Activated CD4-positive, CD25-positive, alpha-beta regulatory T cell treated with anti-CD3 and anti-CD28 coated beads, Interleukin-2, amount 50 U/mL, for 72 hours (primary cell): ENCODE results near the gene RAB24.
"Not testable (repeated sequence)": the region's sequence is repeated elsewhere in the genome, so short reads cannot be mapped to it uniquely, and the experiment has no call there.

ENCODE experiments used
- DNase-seq: peaks from one replicate; pipeline ENCODE4 v3.0.0; 2021

RAB24 gene

DNA sequence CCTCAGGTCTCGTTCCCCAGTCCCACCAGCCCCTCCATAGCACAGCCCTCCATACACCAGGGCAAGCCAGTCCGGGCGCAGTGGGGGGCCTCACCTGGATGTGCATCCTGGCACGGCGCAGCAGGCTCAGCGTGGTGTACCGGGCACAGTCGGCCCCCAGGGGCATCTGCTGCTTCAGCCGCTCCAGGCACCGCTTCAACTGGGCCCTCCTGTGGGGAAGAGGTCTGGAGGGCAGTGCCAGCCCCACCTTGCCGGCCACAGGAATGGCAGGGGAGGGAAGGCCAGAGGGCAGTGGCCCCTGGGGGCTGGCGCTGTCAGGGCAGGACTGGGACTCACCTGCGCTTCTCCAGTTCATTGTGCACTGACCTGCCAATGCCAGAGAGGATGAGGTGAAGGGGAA lies 6.8 kb upstream of the RAB24 start:
- DNase-seq = no peak

DNA sequence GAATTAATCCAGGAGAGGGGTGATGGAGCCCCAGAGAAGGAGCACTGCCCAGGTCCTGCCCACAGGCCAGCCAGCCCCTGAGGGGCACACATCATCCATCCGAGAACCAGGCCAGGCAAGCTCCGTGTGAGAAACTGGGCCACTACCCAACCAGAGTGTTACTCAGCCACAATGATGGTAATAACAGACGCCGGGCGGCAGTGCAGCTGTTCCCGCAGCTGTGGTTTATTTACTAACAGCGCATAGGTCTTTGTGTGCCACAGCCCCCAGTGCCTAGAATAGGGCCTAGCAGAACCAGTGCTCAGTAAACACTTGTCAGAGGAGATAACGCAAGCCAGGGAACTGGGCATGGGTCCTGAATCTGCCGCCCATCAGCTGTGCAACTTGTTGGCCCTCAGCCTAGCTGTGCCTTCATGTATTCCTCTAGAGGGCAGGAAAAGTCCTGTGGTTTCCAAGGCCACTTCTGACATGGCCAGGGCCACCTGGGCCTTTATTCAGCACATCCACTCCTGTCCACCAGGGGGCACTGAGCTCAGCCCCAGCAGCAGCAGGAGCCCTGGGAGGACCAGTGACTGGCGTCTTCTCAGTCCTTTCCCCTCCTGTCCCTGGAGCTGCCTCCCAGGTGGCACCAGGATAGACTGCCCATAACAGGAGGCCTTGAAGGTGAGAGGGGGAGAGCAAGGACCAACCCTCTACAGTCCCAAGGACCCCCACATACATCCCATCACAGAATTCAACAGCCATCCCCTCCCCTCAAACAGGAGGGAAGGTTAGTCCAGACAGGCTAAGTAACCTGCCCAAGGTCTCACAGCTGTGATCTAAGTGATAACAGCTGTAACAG lies 6.1 kb upstream of the RAB24 start:
- peak; percentile 70 for DNase-seq

DNA sequence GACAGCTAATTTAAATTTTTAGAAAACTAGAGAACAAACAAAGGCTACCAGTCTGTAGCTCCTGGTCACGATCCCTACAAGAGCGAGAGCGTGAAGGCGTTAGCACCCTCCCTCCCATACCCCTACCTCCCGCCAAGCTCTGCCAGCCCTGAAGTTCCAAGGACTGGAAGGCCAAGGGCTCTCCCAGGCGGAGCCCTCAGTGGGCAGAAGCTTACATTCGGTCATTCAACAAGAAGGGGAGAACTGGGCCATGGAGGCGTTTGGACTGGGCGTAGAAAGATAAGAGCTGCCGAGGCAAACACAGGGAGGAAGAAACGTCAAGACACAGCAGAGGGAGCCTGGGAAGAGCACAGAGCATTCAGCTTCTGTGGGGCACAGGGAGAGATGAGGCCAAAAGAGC lies 5.2 kb upstream of the RAB24 start:
- DNase-seq = no peak

DNA sequence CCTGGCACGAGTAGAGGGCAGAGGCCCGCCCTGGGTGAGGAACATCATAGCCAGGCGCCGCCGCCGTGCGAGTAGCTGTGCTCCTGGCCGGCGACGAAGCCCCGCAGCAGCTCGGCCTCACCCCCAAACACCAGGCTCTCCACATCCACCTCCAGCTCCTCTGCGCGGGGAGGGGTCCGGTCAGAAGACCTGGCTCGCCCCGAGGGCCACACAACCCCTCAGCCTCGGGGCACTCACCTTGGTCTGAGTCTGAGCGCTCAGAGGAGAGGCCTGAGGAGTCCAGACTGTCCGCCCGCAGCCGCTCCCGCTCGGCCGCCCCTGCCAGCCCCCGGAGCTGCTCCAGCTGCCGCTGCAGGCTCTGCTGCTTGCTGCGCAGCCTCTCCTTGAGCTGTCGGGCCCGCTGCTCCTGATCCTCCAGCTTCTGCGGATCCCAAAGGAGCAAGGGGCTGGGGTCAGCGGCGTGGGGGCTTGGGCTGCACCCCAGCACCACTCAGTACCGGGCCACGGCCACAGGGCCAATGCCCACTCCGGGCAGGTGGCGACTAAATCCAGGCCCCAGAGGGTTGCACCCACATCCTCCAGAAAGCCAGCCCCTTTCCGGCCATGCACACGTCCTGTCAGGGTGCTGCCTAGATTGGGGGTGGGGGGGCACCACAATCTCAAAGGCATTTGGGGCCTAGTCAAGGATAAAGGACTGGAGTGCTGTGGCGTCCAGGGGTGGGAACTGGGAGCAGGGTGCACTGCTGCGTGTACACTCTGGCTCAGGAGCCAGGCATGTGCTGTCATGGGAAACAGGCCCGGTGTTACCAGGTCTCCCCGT lies 4.2 kb upstream of the RAB24 start:
- no peak for DNase-seq

DNA sequence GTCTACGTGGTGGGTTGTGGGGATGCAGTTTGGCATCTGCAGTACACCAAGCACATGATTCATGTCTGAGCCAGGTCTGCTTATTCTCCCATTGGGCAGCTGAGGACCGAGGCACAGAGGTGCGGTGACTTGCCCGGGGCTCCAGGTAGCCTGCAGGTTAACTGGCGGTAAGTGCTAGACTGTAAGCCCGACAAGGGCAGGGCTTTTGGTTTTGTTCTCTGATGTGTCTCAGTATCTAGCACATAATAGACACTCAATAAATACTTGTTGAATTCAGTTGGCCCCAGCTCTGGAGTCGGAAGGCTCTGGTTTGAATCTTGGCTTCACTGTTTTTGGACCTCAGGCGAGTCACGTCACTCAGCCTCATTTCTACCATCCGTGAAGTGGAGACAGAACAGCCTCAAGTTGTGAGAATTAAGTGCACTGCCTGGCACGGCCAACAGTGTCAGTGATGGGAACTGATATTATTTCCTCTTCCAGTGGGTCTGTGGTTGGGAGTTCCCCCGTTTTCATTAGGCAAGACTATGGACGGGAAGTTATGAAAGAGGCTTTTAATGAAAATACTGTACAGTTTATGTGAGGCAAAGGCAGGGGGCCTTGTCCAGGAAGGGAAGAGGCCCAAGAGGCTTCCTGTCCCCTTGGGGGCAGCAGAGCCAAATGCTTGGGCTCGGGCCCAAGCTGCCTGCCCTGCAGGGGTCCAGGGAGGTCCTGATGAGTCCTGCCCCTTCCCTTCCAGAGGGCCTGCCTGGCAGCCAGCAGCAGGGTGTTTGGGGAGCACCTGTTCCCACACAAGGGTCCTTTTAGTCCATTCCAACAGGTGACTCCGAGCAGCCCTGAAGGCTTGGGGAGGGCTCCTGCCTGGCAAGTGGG lies 3.4 kb upstream of the RAB24 start:
- DNase-seq = no peak

DNA sequence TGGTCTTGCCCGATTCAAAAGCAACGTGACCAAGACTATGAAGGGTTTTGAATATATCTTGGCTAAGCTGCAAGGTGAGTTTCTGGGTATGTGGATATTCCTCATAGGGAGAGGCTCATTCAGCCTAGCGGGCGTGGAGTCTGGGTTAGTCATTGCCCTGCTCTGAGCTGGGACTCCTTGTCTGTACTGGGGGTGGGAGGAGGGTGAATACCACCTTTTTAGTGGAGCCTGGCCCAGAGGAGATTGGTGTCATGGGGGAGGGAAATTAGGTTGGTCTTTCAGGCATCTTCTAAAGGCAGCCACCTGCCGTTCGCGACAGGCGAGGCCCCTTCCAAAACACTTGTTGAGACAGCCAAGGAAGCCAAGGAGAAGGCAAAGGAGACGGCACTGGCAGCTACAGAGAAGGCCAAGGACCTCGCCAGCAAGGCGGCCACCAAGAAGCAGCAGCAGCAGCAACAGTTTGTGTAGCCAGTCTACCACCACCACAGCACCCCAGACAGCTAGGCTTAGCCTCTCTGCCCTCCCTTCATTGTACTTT lies 2.7 kb upstream of the RAB24 start:
- not testable (repeated sequence) for DNase-seq

DNA sequence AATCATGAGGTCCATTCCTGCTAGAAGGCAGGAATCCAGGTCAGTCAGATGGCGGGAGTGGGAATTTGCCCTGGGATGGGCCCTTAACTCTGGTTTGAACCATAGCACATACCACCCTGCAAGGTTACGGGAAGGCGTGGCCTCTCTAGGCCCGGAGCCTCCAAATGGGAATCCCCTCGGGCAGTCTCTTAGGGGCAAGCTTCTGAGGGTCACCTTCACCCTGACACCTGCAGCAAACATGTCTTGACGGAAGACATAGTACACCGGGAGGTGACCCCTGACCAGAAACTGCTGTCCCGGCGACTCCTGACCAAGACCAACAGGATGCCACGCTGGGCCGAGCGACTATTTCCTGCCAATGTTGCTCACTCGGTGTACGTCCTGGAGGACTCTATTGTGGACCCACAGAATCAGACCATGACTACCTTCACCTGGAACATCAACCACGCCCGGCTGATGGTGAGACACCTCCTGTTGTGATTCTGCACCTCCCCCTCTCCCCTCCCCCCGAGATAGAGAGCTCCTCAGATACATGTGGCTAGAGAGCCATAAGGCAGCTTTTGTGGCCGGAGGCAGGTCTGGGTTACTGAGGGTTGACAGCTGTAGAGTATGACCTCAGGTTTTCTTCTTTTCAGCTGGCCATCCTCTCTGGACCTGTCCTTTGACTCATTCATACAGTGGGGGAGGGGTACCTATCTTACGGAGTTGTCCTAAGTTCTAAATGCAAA lies 1.0 kb upstream of the RAB24 start:
- no peak for DNase-seq

DNA sequence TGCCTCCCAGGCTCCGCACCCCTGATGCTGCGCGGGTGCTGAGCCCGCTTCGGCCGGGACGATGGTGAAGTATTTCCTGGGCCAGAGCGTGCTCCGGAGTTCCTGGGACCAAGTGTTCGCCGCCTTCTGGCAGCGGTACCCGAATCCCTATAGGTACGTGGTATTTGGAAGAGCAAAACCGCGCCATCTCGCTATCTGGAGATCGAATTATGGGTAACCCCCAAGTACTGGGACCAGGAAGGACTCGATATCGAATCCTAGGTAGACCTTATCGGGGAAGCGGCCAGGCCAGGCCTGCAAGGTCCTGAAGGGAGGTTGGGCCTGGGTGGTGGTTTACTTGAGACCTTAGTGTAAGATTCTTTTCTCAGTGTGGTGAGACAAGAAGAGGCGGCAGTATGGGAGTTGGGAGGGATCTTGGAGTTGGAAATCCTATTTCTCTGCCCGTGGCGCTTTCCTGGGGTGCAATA lies 439 bp upstream of the RAB24 start:
- no peak for DNase-seq

DNA sequence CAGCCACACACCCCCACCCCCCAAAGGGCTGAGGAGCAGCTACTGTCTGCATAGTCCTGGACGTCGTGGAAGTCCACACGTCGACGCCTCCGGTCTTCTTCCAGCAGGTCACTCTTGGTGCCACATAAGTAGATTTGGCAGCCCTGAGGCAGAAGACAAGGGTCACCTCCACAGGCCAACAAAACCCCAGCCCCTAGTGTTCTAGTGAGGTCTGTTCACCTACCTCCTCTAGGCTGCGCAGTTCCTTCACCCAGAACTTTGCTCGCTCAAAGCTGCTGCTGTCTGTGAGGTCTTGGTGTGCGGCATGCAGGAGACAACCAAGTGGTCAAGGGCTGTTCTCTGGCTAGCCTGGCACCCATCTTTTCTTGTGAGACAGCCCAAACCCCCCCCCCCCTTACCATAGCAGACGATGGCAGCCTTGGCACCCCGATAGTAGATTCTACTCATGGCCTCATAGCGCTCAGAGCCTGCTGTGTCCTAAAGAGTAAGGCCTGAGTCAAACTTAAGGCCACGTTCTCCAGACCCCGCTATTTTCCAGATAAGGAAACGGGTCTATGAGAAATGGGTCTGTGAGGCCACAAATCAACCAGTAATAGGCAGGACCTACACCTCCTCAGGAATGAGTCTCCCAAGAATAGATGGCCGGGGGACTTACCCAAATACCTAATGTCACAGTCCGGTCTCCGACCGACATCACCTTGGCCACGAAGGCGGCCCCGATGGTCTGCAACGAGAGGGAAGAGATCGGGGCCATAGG lies 987 bp downstream of the RAB24 start:
- no peak for DNase-seq

DNA sequence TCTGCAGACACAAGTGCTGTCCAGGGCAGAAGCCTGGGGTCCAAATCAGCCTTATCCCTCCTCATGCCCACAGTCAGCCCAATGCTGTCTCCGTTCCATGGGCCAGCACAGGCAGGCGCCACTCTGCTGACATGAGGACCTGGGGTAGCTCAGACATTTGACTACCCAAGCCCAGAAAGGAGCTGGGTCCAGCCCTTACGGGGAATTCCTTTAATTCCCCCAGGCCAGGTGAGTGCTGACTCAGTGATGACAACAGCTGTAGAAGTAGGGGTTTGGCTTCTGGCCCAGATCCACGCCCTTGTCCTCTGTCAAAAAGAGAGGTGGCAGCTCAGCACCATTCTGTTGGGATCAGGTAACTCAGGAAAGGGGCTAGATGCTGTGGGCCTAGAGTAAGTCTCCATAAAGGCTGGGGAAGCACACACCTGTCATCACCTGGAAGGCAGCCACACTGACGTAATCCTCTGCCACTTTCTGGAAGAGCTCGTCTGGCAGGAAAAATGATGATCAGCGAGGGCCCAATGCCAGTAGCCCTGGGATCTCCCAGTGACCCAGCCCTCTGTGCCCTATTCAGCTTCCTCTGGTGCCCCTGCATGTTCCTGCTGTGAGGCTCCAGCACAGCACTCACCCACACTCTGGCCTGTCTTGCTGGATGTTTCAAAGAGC lies 1.9 kb downstream of the RAB24 start:
- no peak for DNase-seq

DNA sequence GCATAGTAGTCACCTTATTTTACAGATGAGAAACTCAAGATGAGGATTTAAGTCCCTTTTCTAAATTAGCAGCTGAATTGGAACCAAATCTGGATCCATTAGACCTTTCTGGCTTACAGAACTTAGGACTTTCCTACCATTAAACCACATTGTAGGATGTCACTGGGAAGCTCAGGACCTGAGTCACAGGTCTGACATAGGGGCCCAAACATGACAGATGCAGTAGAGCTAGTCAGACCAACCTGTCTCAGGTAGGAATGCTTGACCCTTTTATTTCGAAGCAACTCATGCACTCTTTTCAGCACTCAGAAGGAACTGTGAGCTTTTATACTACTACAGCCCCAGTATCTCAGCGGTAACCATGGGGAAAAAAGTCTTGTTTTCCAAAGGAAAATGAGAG lies 2.6 kb downstream of the RAB24 start:
- no peak for DNase-seq

DNA sequence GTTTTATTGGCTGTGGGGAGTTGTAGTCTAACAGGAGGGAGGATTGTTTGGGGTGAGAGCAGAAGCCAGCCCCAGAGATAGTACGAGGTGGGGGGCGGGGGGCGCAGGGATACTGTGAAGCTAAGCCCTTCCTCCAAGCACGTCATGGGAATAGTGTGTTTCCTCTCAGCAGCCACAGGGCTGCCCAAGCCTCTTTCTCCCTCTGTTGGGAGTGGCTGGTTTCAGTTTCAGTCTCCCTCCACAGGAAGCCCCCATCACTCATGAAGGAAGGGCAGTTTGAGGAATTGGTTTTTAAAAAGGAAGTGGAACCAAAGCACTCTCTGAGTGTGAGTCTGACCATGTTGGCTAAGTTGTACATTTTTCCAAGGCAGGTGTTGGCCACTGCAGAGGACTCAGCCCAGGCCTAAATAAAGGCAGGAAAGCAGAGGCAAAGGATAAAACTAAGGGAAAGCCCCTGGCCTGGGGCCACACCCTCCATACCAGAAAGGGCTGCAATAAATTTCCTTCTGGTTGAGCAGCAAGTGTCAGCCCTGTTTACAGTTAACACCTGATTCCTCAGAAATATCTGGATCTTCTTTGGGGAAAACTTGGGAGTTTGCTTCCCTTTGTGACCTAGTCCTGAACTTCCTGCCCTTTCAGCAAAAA lies 3.2 kb downstream of the RAB24 start:
- DNase-seq = no peak

DNA sequence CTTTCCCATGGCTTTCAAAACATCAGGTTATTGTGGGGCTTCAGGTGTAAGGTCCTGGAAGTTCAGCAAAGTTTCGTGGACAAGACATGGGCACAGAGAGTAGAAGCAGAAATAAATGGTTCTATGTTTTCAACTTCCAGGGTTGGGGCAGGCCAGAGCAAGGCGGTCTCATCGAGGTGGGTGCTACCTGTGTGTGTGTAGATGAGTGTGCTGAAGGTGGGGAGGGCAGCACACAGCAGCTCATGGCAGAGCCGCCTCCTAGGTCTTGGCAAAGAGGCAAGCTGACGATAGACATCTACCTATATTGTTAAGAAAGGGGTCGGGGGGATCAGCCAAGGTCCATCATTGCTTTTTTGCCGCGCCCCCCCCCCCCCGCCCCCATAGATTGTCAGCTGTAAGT lies 3.8 kb downstream of the RAB24 start:
- no peak for DNase-seq

DNA sequence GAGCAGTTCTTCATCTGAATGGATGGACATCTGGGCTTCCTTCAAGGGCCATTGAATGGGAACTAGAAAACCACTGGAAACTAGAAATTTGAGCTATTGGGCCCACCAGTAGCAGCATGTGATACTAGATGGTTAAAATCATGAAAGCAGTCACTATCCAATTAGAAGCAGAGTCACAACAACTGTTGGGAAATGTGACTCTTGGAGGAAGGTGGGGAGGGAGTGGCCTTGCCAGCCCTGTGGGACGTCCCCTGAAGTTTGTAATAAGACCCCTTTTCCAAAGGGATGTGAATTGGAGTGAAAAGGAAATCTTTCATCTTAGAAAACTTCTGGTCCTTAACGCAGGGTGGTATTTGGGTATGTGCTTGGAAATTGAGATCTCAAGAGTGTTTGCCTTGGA lies 5.6 kb downstream of the RAB24 start:
- no peak for DNase-seq

DNA sequence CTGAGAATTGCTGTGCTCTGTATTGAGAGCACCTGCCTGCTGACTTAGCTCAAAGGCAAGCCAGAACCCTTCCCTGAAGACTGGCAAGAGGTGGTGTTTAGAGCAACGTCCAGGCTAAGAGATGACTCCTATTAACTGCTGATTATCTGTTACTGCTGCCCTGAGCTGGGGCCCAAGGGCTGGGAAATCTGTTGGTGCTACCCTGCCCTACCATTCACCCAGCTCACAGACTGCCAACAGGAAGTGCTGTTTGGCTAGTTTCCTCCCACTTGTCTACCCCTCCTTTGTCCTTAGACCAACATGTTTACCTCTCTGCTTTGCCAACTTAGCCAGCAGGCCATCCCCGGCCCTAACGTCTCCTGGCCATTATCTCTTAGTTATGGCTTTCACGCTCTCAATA lies 6.9 kb downstream of the RAB24 start:
- DNase-seq = no peak

DNA sequence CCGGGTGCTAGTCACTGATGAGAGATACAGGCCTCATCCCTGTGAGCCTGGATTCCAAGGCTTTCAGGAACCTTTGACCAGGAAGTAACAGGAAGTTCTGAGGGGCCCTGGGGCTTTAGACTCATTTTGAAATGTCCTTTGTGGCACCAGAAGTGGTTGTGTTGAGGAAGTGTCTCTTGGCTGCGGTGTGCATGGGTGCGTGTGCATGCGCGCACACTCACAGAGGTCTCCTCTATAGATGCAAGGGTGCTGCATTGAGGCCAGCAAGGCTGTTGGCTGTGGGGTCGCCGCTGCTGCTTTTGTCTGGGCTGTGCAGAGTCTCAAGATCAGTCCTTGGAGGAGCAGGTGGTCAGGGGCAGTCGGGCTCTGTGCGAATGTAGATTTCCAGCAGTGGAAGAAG lies 7.6 kb downstream of the RAB24 start:
- no peak for DNase-seq

DNA sequence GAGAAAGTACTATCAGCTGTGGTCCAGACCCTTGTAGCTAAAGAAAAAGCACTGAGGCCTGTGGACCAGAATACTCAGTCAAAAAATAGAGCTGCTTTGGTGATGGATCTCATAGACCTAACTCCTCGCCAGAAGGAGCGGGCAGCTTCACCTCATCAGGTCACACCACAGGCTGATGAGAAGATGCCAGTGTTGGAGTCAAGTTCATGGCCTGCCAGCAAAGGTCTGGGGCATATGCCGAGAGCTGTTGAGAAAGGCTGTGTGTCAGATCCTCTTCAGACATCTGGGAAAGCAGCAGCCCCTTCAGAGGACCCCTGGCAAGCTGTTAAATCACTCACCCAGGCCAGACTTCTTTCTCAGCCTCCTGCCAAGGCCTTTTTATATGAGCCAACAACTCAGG lies 8.9 kb downstream of the RAB24 start:
- DNase-seq = no peak

DNA sequence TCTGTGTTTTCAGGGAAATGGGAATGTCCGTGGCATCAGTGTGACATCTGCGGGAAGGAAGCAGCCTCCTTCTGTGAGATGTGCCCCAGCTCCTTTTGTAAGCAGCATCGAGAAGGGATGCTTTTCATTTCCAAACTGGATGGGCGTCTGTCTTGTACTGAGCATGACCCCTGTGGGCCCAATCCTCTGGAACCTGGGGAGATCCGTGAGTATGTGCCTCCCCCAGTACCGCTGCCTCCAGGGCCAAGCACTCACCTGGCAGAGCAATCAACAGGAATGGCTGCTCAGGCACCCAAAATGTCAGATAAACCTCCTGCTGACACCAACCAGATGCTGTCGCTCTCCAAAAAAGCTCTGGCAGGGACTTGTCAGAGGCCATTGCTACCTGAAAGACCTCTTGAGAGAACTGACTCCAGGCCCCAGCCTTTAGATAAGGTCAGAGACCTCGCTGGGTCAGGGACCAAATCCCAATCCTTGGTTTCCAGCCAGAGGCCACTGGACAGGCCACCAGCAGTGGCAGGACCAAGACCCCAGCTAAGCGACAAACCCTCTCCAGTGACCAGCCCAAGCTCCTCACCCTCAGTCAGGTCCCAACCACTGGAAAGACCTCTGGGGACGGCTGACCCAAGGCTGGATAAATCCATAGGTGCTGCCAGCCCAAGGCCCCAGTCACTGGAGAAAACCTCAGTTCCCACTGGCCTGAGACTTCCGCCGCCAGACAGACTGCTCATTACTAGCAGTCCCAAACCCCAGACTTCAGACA lies 9.5 kb downstream of the RAB24 start:
- DNase-seq = no peak

DNA sequence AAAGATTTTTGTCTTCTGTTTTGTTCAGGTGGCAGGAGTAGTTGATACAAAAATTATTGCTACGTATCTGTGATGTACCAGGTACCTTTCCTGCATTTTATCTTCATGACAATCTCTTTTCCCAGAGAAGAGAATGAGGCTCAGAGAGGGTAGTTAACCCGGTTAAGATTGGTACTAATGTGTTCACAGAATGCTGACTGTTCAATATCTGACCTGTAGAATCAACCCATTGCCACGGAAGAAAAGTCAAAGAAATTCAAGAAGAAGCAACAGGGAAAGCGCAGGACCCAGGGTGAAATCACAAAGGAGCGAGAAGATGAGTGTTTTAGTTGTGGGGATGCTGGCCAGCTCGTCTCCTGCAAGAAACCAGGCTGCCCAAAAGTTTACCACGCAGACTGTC lies 11.8 kb downstream of the RAB24 start:
- DNase-seq = no peak
